ENCODE measurements around the gene RGL3.

RGL3 gene

DNA sequence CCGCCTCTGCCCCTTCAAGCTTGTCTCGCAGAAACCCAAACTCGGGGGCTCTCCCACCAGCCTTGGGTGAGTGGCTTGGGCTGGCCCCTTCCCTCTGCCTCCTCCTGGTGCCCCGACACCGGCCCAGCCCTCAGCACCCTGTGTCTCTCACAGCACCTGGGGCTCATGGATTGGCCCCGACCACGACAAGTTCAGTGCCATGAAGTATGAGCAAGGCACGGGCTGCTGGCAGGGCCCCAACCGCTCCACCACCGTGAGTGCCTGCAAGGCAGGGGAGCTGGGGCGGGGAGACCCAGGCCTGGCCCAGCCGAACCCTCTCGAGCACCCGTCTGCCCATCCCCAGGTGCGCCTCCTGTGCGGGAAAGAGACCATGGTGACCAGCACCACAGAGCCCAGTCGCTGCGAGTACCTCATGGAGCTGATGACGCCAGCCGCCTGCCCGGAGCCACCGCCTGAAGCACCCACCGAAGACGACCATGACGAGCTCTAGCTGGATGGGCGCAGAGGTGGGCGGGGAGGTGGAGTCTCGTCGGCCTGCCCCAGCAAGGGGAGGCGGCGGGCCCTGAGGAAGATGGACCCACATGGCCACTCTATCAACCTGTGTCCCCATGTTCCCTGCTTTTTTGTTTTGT is 29.9 kb upstream of the RGL3 start:
- TF ChIP-seq, protein P1, sequence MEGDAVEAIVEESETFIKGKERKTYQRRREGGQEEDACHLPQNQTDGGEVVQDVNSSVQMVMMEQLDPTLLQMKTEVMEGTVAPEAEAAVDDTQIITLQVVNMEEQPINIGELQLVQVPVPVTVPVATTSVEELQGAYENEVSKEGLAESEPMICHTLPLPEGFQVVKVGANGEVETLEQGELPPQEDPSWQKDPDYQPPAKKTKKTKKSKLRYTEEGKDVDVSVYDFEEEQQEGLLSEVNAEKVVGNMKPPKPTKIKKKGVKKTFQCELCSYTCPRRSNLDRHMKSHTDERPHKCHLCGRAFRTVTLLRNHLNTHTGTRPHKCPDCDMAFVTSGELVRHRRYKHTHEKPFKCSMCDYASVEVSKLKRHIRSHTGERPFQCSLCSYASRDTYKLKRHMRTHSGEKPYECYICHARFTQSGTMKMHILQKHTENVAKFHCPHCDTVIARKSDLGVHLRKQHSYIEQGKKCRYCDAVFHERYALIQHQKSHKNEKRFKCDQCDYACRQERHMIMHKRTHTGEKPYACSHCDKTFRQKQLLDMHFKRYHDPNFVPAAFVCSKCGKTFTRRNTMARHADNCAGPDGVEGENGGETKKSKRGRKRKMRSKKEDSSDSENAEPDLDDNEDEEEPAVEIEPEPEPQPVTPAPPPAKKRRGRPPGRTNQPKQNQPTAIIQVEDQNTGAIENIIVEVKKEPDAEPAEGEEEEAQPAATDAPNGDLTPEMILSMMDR (IDR thresholded peaks at IDR 0.05; ENCODE audit: low read depth, low read length, missing control alignments) = no peak
- in situ Hi-C loops (cut with HindIII; ENCODE audit: low sequenced_read_pairs) = no loop called here
- H3K4me3 ChIP-seq (ENCODE audit: low read depth, low read length) = no peak overlapping the region
- no peak for DNase-seq (ENCODE audit: low read depth)

- TF ChIP-seq, protein P1 (IDR thresholded peaks at IDR 0.05; ENCODE audit: low read depth, low read length, missing control alignments) = no peak
- in situ Hi-C loops (cut with HindIII; ENCODE audit: low sequenced_read_pairs) = no loop called here
- no peak overlapping the region for H3K4me3 ChIP-seq (ENCODE audit: low read depth, low read length)
- DNase-seq (ENCODE audit: low read depth) = no peak
Observed at GRCh38 chr19:11448410-11448809, 29.3 kb upstream of the RGL3 start.

DNA sequence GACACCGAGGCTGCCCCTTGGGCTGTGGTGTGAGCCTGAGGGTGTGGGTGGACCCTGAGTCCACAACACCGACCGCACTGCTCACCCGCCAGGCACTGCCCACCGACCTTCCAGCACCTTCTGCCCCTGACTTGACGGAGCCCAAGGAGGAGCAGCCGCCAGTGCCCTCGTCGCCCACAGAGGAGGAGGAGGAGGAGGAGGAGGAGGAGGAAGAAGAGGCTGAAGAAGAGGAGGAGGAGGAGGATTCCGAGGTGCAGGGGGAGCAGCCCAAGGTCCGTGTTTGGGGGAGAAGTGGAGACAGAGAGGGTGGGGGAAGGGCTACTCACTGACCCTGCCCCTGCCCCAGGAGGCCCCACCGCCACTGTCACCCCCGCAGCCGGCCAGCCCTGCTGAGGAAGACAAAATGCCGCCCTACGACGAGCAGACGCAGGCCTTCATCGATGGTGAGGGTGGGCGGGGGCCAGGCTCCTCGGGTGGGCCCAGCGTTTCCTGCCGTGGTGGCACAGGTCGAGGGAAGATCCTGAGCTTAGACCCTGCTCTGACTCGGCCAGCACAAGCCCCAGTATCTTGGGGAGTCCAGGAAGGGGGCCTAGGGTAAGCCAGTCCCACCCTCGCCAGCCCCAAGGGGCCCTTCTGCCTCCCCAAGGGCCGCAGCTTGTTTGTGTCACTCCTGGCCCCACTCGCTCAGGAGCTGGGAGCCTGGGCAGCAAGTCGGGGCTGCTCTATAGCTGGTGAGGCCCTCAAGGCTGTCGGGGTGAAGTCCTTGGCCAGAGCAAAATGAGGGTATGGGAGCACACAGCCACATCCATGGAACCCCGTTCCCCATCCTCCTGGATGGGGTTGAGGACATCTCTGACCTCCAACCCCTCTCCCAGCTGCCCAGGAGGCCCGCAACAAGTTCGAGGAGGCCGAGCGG is 28.5 kb upstream of the RGL3 start:
- TF ChIP-seq, protein P1 (IDR thresholded peaks at IDR 0.05; ENCODE audit: low read depth, low read length, missing control alignments) = no peak
- no peak overlapping the region for H3K4me3 ChIP-seq (ENCODE audit: low read depth, low read length)
- in situ Hi-C loops (cut with HindIII; ENCODE audit: low sequenced_read_pairs) = no loop called here
- DNase-seq (ENCODE audit: low read depth) = no peak

- TF ChIP-seq, protein P1 (IDR thresholded peaks at IDR 0.05; ENCODE audit: low read depth, low read length, missing control alignments) = peak; percentile 77
- H3K4me3 ChIP-seq (ENCODE audit: low read depth, low read length) = no peak overlapping the region
- in situ Hi-C loops (cut with HindIII; ENCODE audit: low sequenced_read_pairs) = no loop called here
- DNase-seq (ENCODE audit: low read depth) = no peak
Observed at GRCh38 chr19:11446652-11447301, 27.7 kb upstream of the RGL3 start.

GRCh38 chr19:11446271-11446651 is 27.1 kb upstream of the RGL3 start:
- H3K4me3 ChIP-seq (ENCODE audit: low read depth, low read length) = no peak overlapping the region
- DNase-seq (ENCODE audit: low read depth) = no peak
- in situ Hi-C loops (cut with HindIII; ENCODE audit: low sequenced_read_pairs) = no loop called here
- TF ChIP-seq, protein P1 (IDR thresholded peaks at IDR 0.05; ENCODE audit: low read depth, low read length, missing control alignments) = no peak

- no peak for DNase-seq (ENCODE audit: low read depth)
- TF ChIP-seq, protein P1 (IDR thresholded peaks at IDR 0.05; ENCODE audit: low read depth, low read length, missing control alignments) = no peak
- no peak overlapping the region for H3K4me3 ChIP-seq (ENCODE audit: low read depth, low read length)
- in situ Hi-C loops (cut with HindIII; ENCODE audit: low sequenced_read_pairs) = no loop called here
Observed at GRCh38 chr19:11445141-11445540, 26.0 kb upstream of the RGL3 start.
